Keratinocyte (primary cell): Measurements from ENCODE around the gene SCN8A.

Experiments
- CTCF ChIP-seq, 3 experiments: IDR thresholded peaks in 1 of 3; conservative IDR thresholded peaks in 1 of 3; optimal IDR thresholded peaks in 1 of 3; 2 replicates in 2 of 3; 3 replicates in 1 of 3; pipeline versions ENCODE3 to v1.5.1; 2011; ENCODE audit warnings: low read length in 3 of 3, mild to moderate bottlenecking in 3 of 3, moderate library complexity in 2 of 3, control low read depth in 1 of 3, inconsistent platforms in 1 of 3; ENCODE audit not compliant: insufficient read depth in 2 of 3; ENCODE audit errors: extremely low read depth in 1 of 3
- EZH2 ChIP-seq: IDR thresholded peaks from one replicate; pipeline ENCODE4 v1.6.1; 2012; ENCODE audit warnings: inconsistent platforms, mild to moderate bottlenecking, low read length, moderate library complexity

- TF ChIP-seq CTCF (optimal IDR thresholded peaks at IDR 0.05 in 1 of 3, IDR thresholded peaks at IDR 0.05 in 1 of 3, conservative IDR thresholded peaks at IDR 0.05 in 1 of 3; ENCODE audit: extremely low read depth in 1 of 3, insufficient read depth in 2 of 3, low read length in 3 of 3) = no peak
- no peak for TF ChIP-seq EZH2
Observed at GRCh38 chr12:51682981-51683380, 91.9 kb downstream of the SCN8A start.
